Measurements from ENCODE around the gene SLC25A47. TPM values are rescaled to one million over a fixed set of nuclear protein-coding genes. Genes with fewer than 3 reads are reported as not detected.

The SLC25A47 gene
- total RNA-seq, 1 experiment from 2014 or later = 0.13 TPM

GRCh38 chr14:100292776-100293461, 30.2 kb upstream of the SLC25A47 start:
- Histone ChIP-seq H3K9ac (ENCODE audit: extremely low read depth, insufficient read length, low read length) (no peak overlapping the region), H2BK5ac (ENCODE audit: insufficient read length, low read length) (no peak overlapping the region), H3K23me2 (ENCODE audit: insufficient read length, low read depth, low read length, poor library complexity, severe bottlenecking) (no peaks in the 10 kb centered on the region), H3T11ph (ENCODE audit: low read length) (no peak overlapping the region), H2AFZ (ENCODE audit: low read length) (no peak overlapping the region), H3K4me1 (ENCODE audit: insufficient read depth, low read length) (no peaks in the 10 kb centered on the region), H3K18ac (ENCODE audit: insufficient read length, low read depth, low read length) (no peak overlapping the region), H2BK20ac (ENCODE audit: low read depth, low read length, poor library complexity, severe bottlenecking) (no peak overlapping the region), H3K23ac (ENCODE audit: insufficient read length, low read depth, low read length) (no peak overlapping the region), H4K20me1 (ENCODE audit: control insufficient read depth, insufficient read depth, insufficient read length) (no peaks in the 10 kb centered on the region), H3K27me3 (ENCODE audit: insufficient read depth, low read length) (no peaks in the 10 kb centered on the region), H2BK15ac (ENCODE audit: low read depth, low read length) (no peak overlapping the region), H2BK12ac (ENCODE audit: insufficient read length, low read depth, low read length) (no peak overlapping the region), H4K8ac (replicated peaks; ENCODE audit: insufficient read length, low read depth, low read length) (no peak overlapping the region), H3K14ac (ENCODE audit: insufficient read depth, low read length) (no peak overlapping the region), H3K27ac (ENCODE audit: insufficient read length, low read depth, low read length) (no peak overlapping the region), H3K79me2 (ENCODE audit: insufficient read depth, low read length) (no peaks in the 10 kb centered on the region), H2AK5ac (ENCODE audit: insufficient read length, low read length) (no peak overlapping the region), H4K5ac (ENCODE audit: insufficient read length, low read depth, low read length) (no peak overlapping the region), H3K4me2 (ENCODE audit: insufficient read depth, insufficient read length, low read length) (no peak overlapping the region), H3K56ac (ENCODE audit: insufficient read length, low read depth, low read length) (no peak overlapping the region), H2BK120ac (ENCODE audit: low read depth, low read length, poor library complexity, severe bottlenecking) (no peak overlapping the region), H4K91ac (ENCODE audit: insufficient read length, low read depth, low read length) (no peak overlapping the region), H3K4ac (ENCODE audit: low read depth, low read length) (no peak overlapping the region), H3K79me1 (ENCODE audit: insufficient read depth, low read depth, low read length, poor library complexity, severe bottlenecking) (no peaks in the 10 kb centered on the region), H3K9me3 (ENCODE audit: control insufficient read depth, low read depth, low read length) (no peaks in the 10 kb centered on the region)
- H3K4me3 Mint-ChIP-seq = no peak overlapping the region
- H3K36me3 Mint-ChIP-seq (ENCODE audit: insufficient read depth in 1 of 3, low read depth in 3 of 3) = peaks cover 11 to 64% (median 63%) of the 10 kb centered on the region in 3 experiments; a peak in 6 of 7 replicates
- no CpG with 5 or more reads among the region's 42 CpGs for WGBS (ENCODE audit: extremely low coverage, insufficient read length, low lambda C conversion rate)
- peak overlapping the region in 1 of 3 experiments; percentile 84; a peak in 2 of 7 replicates for H3K27ac Mint-ChIP-seq
- H3K27me3 Mint-ChIP-seq (ENCODE audit: low read depth) = no peaks in the 10 kb centered on the region
- TF ChIP-seq CTCF (conservative IDR thresholded peaks at IDR 0.05) = no peak
- H3K4me1 Mint-ChIP-seq = peaks cover 9 to 17% of the 10 kb centered on the region in 2 experiments
- no peak for DNase-seq
- H3K9me3 Mint-ChIP-seq = no peaks in the 10 kb centered on the region
